Activated T-cell treated with anti-CD3 and anti-CD28 coated beads for 48 hours (primary cell): ENCODE measurements around the gene SEPTIN7.

Source experiments
- DNase-seq: peaks from one replicate; pipeline ENCODE4 v3.0.0-alpha.2; 2020; ENCODE audit warnings: low read depth

Gene SEPTIN7

GRCh38 chr7:35839860-35840854, 39.3 kb downstream of the SEPTIN7 start:
- DNase-seq, result no peak

- DNase-seq, result no peak
Measured at GRCh38 chr7:35846816-35847412, 46.1 kb downstream of the SEPTIN7 start.

DNA sequence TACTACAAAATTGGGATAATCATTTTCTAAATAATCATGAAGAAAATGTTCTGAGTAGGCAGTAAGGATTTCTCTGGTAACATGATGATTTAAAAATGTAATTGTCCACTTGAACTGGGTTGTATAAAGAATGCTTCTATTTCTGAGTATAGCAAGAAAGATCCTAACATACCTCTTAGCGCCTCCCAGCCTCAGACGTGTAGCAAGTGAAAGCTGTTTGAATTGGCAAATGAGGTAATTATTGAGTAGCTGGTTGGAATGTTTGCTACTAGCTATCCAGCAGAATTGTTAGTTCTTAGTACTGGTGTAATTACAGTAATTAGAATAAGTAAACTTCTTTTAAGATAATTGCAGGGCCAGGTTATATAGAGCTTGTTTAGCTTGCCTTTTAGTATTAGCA, 47.9 kb downstream of the SEPTIN7 start:
- no peak for DNase-seq

DNA sequence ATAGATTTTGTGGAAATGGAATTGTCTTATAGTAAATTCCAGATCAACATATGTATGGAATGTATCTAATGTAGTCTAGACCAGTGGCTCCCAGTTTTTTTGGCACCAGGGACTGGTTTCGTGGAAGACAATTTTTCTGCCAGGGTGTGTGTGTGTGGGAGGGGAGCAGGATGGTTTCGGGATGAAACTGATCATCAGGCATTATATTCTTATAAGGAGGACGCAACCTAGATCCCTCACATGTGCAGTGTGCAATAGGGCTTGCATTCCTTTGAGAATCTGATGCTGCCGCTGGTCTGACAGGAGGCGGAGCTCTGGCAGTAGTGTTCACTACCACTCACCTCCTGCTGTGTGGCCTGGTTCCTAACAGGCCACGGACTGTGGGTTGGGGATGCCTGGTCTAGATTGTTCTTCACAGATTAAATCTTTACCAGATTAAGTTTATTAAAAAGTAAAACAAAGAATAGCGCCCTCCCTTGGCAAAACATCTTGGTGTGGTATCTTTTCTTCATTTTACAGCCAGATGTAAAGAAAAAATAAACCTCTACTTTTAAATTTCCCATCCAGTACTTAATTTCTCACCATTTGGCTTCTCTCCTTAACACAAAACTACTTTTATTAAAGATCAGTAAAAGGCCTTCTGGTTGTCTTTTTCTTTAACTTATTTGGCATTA, 48.4 kb downstream of the SEPTIN7 start:
- no peak for DNase-seq

DNA sequence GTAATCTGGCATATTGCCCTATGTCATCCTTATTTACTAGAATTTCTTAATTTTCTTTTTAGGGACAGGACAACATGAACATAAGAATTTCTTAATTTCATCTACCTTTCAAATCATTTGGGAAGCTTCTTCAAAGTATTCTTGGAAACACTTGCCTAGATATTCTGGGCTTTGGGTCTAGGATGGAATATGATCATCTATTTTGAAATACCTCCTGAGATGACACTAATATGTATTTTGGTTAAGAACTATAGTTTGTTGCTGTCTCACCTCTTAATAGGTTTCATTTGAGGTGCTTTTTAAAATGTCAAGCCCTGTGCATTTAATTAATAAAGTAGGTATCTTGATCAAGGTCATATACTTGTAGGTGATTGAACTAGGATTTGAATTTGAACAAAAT, 49.1 kb downstream of the SEPTIN7 start:
- no peak for DNase-seq
